ENCODE measurements around the gene CLASP1. TPM values are rescaled to one million over a fixed set of nuclear protein-coding genes. Genes with fewer than 3 reads are reported as not detected.

The CLASP1 gene
- total RNA-seq, 2 experiments from 2014 or later = 33.8 to 72.4 TPM

DNA sequence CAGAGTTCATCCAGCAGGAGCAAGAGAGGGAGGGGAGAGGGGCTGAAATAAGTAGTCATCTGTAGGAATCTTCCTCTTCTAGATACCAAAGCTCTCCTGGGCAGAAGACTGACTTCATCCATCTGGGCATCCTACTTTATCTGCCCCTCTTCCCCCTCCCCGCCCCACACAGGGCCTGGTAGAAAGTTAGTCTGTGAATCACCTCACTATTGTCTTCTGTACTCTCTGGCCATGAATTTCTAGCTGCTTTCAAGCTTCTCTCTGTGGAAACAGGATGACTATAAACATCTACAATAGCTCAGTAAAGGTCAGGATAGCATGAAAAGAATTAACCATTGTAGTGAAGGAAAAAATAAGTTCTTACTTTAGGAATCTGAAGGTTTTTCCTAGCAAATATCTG is 166.2 kb downstream of the CLASP1 start:
- Histone ChIP-seq H3K36me3 (ENCODE audit: insufficient read depth, low read length) (peaks cover 8% of the 10 kb centered on the region; the same call in 1 of the 2 replicates), H3K9me3 (ENCODE audit: low read length) (no peaks in the 10 kb centered on the region), H3K9me2 (ENCODE audit: insufficient read depth, low read length) (no peaks in the 10 kb centered on the region), H3K27ac (ENCODE audit: low read depth, low read length, poor library complexity, severe bottlenecking) (no peak overlapping the region), H4K20me1 (ENCODE audit: insufficient read depth, low read length) (no peaks in the 10 kb centered on the region), H3K4me1 (ENCODE audit: insufficient read depth, low read length, poor library complexity, severe bottlenecking) (peaks cover 8% of the 10 kb centered on the region), H2AFZ (ENCODE audit: low read length) (no peak overlapping the region), H3K79me2 (ENCODE audit: insufficient read depth, low read depth, low read length) (no peaks in the 10 kb centered on the region), H3K4me3 (ENCODE audit: low read depth, low read length, poor library complexity, severe bottlenecking) (no peak overlapping the region), H3K4me2 (ENCODE audit: low read length) (no peak overlapping the region)
- CTCF ChIA-PET (ENCODE audit: unreplicated experiment) = no interaction called here
- no peak for DNase-seq (ENCODE audit: low spot score)
- no TSS peak for BruUV-seq (replicated peaks)
- intact Hi-C loops (cut with micrococcal nuclease; ENCODE audit: unreplicated experiment) = no loop called here
- POLR2A ChIA-PET = interaction anchor here (0.9 kb wide), 1 partner anchor 11 kb away, joined by 4 read pairs; no protein-coding TSS in a partner anchor
- TF ChIP-seq, protein P1, sequence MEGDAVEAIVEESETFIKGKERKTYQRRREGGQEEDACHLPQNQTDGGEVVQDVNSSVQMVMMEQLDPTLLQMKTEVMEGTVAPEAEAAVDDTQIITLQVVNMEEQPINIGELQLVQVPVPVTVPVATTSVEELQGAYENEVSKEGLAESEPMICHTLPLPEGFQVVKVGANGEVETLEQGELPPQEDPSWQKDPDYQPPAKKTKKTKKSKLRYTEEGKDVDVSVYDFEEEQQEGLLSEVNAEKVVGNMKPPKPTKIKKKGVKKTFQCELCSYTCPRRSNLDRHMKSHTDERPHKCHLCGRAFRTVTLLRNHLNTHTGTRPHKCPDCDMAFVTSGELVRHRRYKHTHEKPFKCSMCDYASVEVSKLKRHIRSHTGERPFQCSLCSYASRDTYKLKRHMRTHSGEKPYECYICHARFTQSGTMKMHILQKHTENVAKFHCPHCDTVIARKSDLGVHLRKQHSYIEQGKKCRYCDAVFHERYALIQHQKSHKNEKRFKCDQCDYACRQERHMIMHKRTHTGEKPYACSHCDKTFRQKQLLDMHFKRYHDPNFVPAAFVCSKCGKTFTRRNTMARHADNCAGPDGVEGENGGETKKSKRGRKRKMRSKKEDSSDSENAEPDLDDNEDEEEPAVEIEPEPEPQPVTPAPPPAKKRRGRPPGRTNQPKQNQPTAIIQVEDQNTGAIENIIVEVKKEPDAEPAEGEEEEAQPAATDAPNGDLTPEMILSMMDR (conservative IDR thresholded peaks at IDR 0.05; ENCODE audit: low read length) = no peak
- TF ChIP-seq EZH2phosphoT487 (IDR thresholded peaks at IDR 0.05; ENCODE audit: borderline replicate concordance, low read depth, low read length) = no peak

DNA sequence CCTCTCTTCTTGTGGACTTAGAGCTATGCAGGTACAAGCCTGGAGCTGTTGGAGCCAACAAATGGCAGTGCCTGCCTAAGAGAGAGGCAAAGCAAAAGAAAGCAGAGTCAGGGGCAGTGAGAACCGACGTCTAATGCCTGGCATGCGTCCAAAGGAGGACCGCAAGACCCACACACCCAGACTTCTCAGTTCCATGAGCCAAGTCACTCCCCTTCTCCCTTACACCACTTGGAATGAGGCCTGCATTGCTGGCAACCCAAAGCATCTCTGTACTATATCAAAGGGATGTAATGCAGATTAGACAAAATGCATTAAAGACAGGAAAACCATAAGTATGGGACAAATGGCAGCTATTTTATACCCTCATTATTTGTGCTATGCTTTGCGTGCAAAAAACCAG is 168.4 kb downstream of the CLASP1 start:
- Histone ChIP-seq H3K27ac (ENCODE audit: low read depth, low read length, poor library complexity, severe bottlenecking) (no peak overlapping the region), H4K20me1 (ENCODE audit: insufficient read depth, low read length) (no peaks in the 10 kb centered on the region), H3K4me3 (ENCODE audit: low read depth, low read length, poor library complexity, severe bottlenecking) (no peak overlapping the region), H3K79me2 (ENCODE audit: insufficient read depth, low read depth, low read length) (no peaks in the 10 kb centered on the region), H2AFZ (ENCODE audit: low read length) (no peak overlapping the region), H3K9me3 (ENCODE audit: low read length) (no peaks in the 10 kb centered on the region), H3K4me2 (ENCODE audit: low read length) (no peak overlapping the region), H3K36me3 (ENCODE audit: insufficient read depth, low read length) (0 out of 2 replicates have a peak, but pooled peaks cover 4% of the 10 kb centered on the region), H3K4me1 (ENCODE audit: insufficient read depth, low read length, poor library complexity, severe bottlenecking) (peaks cover 8% of the 10 kb centered on the region), H3K9me2 (ENCODE audit: insufficient read depth, low read length) (no peaks in the 10 kb centered on the region)
- POLR2A ChIA-PET = interaction anchor here (0.7 kb wide), 1 partner anchor 83 kb away, joined by 3 read pairs; no protein-coding TSS in a partner anchor
- no peak for TF ChIP-seq EZH2phosphoT487 (IDR thresholded peaks at IDR 0.05; ENCODE audit: borderline replicate concordance, low read depth, low read length)
- TF ChIP-seq, protein P1 (conservative IDR thresholded peaks at IDR 0.05; ENCODE audit: low read length) = no peak
- intact Hi-C loops (cut with micrococcal nuclease; ENCODE audit: unreplicated experiment) = no loop called here
- DNase-seq (ENCODE audit: low spot score) = no peak
- CTCF ChIA-PET (ENCODE audit: unreplicated experiment) = no interaction called here
- no TSS peak for BruUV-seq (replicated peaks)

GRCh38 chr2:121479882-121480522 is 169.3 kb downstream of the CLASP1 start:
- no peaks in the 10 kb centered on the region for H3K9me2 ChIP-seq (ENCODE audit: insufficient read depth, low read length)
- peaks cover 8% of the 10 kb centered on the region for H3K4me1 ChIP-seq (ENCODE audit: insufficient read depth, low read length, poor library complexity, severe bottlenecking)
- intact Hi-C loops (cut with micrococcal nuclease; ENCODE audit: unreplicated experiment) = no loop called here
- H3K4me3 ChIP-seq (ENCODE audit: low read depth, low read length, poor library complexity, severe bottlenecking) = no peak overlapping the region
- ChIA-PET POLR2A (no interaction called here), CTCF (ENCODE audit: unreplicated experiment) (no interaction called here)
- peak; percentile 5 for DNase-seq (ENCODE audit: low spot score)
- no TSS peak for BruUV-seq (replicated peaks)
- H3K4me2 ChIP-seq (ENCODE audit: low read length) = no peak overlapping the region
- no peak overlapping the region for H3K27ac ChIP-seq (ENCODE audit: low read depth, low read length, poor library complexity, severe bottlenecking)
- no peaks in the 10 kb centered on the region for H3K79me2 ChIP-seq (ENCODE audit: insufficient read depth, low read depth, low read length)
- no peak overlapping the region for H2AFZ ChIP-seq (ENCODE audit: low read length)
- no peaks in the 10 kb centered on the region for H3K9me3 ChIP-seq (ENCODE audit: low read length)
- H4K20me1 ChIP-seq (ENCODE audit: insufficient read depth, low read length) = no peaks in the 10 kb centered on the region
- H3K36me3 ChIP-seq (ENCODE audit: insufficient read depth, low read length) = 0 out of 2 replicates have a peak, but pooled peaks cover 4% of the 10 kb centered on the region
- TF ChIP-seq, protein P1 (conservative IDR thresholded peaks at IDR 0.05; ENCODE audit: low read length) = peak; percentile 61
- TF ChIP-seq EZH2phosphoT487 (IDR thresholded peaks at IDR 0.05; ENCODE audit: borderline replicate concordance, low read depth, low read length) = no peak
